Right hindlimb (tissue), 1 donor: Measurements from ENCODE around the gene C1RL.

ENCODE experiments used
- DNase-seq: peaks from one replicate; pipeline ENCODE4 v3.0.0-alpha.2; 2018

The C1RL gene

GRCh38 chr12:7091171-7091570, 17.8 kb downstream of the C1RL start:
- no peak for DNase-seq

GRCh38 chr12:7090222-7090998, 18.6 kb downstream of the C1RL start:
- DNase-seq: no peak

- no peak for DNase-seq
Measured at GRCh38 chr12:7089196-7089871, 19.7 kb downstream of the C1RL start.

- no peak for DNase-seq
Measured at GRCh38 chr12:7083125-7083524, 25.9 kb downstream of the C1RL start.

GRCh38 chr12:7081037-7081436, 28.0 kb downstream of the C1RL start:
- no peak for DNase-seq

- DNase-seq: no peak
Measured at GRCh38 chr12:7079826-7080125, 29.2 kb downstream of the C1RL start.

GRCh38 chr12:7078163-7078562, 30.9 kb downstream of the C1RL start:
- no peak for DNase-seq

GRCh38 chr12:7076493-7076892, 32.5 kb downstream of the C1RL start:
- no peak for DNase-seq

GRCh38 chr12:7075939-7076338, 33.1 kb downstream of the C1RL start:
- no peak for DNase-seq

- no peak for DNase-seq
Measured at GRCh38 chr12:7075518-7075917, 33.5 kb downstream of the C1RL start.

GRCh38 chr12:7073946-7074345, 35.1 kb downstream of the C1RL start:
- no peak for DNase-seq

- DNase-seq: no peak
Measured at GRCh38 chr12:7072554-7072953, 36.5 kb downstream of the C1RL start.

GRCh38 chr12:7072035-7072434, 37.0 kb downstream of the C1RL start:
- DNase-seq: no peak

- no peak for DNase-seq
Measured at GRCh38 chr12:7069386-7069785, 39.6 kb downstream of the C1RL start.

GRCh38 chr12:7068994-7069346, 40.0 kb downstream of the C1RL start:
- no peak for DNase-seq

- no peak for DNase-seq
Measured at GRCh38 chr12:7068240-7068993, 40.6 kb downstream of the C1RL start.

GRCh38 chr12:7067096-7067495, 41.9 kb downstream of the C1RL start:
- DNase-seq: no peak

- no peak for DNase-seq
Measured at GRCh38 chr12:7066596-7066995, 42.4 kb downstream of the C1RL start.

GRCh38 chr12:7065073-7065623, 43.9 kb downstream of the C1RL start:
- DNase-seq: no peak

- no peak for DNase-seq
Measured at GRCh38 chr12:7064516-7064915, 44.5 kb downstream of the C1RL start.

- no peak for DNase-seq
Measured at GRCh38 chr12:7061596-7061995, 47.4 kb downstream of the C1RL start.

- DNase-seq: no peak
Measured at GRCh38 chr12:7061138-7061537, 47.9 kb downstream of the C1RL start.

- DNase-seq: peak; percentile 88
Measured at GRCh38 chr12:7060353-7060954, 48.6 kb downstream of the C1RL start, which contains the start of gene C1S. C1S (plus strand) TSS chr12:7060718; CDS start chr12:7061913, 1,195 bp downstream.
